Stomach (tissue), 4 donors: ENCODE data around the gene DENND4A.

ENCODE experiments used
- CTCF ChIP-seq, 7 experiments: fragments of 450-650 bp in 4 of 7; fragments of 200-600 bp in 3 of 7; sonication (generic) in 3 of 7; IDR thresholded peaks; one replicate each; pipeline ENCODE4 v1.5.1; 2016 to 2019; ENCODE audit warnings: antibody characterized with exemption in 7 of 7, control low read depth in 2 of 7, mild to moderate bottlenecking in 1 of 7
- EP300 ChIP-seq: sonication (generic); formaldehyde crosslinking; IDR thresholded peaks from one replicate; pipeline ENCODE4 v1.6.1; 2017; ENCODE audit warnings: antibody characterized with exemption
- POLR2A ChIP-seq, 4 donors: fragments of 450-650 bp; IDR thresholded peaks; one replicate each; pipeline ENCODE4 v1.6.1; 2016; ENCODE audit warnings: antibody characterized with exemption in 4 of 4, control low read depth in 2 of 4, mild to moderate bottlenecking in 1 of 4, moderate library complexity in 1 of 4
- POLR2AphosphoS5 ChIP-seq, 3 donors: sonication (generic); formaldehyde crosslinking; IDR thresholded peaks; one replicate each; pipeline ENCODE4 v1.6.1; 2016; ENCODE audit warnings: antibody characterized with exemption in 3 of 3

GRCh38 chr15:65666257-65666656 is 125.8 kb downstream of the DENND4A start:
- TF ChIP-seq CTCF (IDR thresholded peaks at IDR 0.05) (no peak), POLR2A (IDR thresholded peaks at IDR 0.05) (no peak), POLR2AphosphoS5 (IDR thresholded peaks at IDR 0.05) (no peak), EP300 (no peak)
